Activated CD8-positive, alpha-beta memory T cell treated with anti-CD3 and anti-CD28 coated beads, Interleukin-2, amount 50 U/mL, for 4 hours (primary cell): ENCODE data around the gene ARMH3.

Source experiments
- DNase-seq: peaks from one replicate; pipeline ENCODE4 v3.0.0-alpha.2; 2020

The ARMH3 gene

GRCh38 chr10:101935431-101935830 is 120.5 kb downstream of the ARMH3 start:
- DNase-seq = no peak

DNA sequence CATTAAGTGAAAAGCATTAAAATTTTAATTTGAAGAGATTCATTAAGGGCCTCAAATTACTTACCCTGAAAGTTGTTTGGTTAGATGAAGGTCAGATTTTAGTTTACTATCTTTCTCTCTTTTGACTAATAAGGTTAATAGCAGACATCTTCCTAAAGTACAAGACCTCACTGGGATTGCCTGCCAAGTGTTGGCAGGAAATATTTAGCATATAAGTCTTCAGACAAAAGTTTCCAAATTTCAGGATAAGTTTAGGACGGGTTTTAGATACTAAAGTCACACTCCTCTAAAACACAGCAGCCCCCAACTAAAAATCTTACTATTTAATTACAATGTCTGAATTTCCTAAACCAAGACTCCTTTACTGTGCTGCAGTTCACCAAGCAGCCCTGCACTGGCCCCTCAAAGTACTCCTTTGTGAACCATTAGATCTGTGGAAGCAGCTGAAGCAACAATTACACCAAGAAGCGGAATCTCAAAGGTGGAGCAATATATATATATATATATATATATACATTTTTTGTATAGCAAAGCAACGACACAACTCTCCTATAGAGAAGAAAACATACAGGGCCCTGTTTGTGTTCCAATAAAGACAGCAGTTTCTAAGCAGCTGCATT is 121.2 kb downstream of the ARMH3 start:
- DNase-seq = no peak

GRCh38 chr10:101933976-101934375 is 122.0 kb downstream of the ARMH3 start:
- no peak for DNase-seq

DNA sequence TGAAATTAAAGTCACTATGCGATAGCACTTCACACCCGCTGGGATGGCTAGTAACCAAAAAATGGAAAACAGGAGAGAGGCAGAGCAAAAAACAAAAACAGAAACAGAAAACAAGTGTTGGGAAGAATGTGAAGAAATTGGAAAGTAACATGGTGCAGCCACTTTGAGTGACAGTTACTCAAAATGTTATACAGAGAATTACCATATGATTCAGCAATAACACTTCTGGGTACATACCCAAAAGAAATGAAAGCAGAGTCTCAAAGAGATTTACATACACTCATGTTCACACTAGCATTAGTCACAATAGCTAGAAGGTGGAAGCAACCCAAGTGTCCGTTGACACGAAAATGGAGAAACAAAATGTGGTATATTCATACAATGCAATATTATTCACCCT is 123.8 kb downstream of the ARMH3 start:
- no peak for DNase-seq

GRCh38 chr10:101925027-101925426 is 130.9 kb downstream of the ARMH3 start:
- DNase-seq = no peak

- no peak for DNase-seq
Measured at GRCh38 chr10:101923256-101923655, 132.7 kb downstream of the ARMH3 start.

DNA sequence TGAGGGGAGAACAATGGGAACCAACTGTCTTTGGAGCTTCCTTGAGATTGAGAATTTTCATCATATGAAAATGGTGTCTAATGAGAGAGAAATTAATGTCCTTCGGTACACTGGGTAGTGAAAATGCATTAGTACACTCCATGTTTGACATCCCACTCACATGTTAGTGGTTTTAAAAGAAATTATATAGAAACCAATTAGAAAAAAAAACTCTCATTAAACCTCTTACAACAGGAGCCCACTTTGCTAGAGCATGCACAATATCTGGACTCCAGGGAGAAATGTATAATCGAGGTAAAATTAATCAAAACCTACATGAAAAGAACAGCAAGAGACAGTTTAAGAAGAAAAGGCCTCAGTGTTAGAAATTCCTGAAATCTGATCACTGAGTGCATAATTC is 133.1 kb downstream of the ARMH3 start:
- DNase-seq = no peak

- no peak for DNase-seq
Measured at GRCh38 chr10:101920546-101920945, 135.4 kb downstream of the ARMH3 start.

- DNase-seq = no peak
Measured at GRCh38 chr10:101919026-101919770, 136.8 kb downstream of the ARMH3 start.

GRCh38 chr10:101912561-101913179 is 143.3 kb downstream of the ARMH3 start:
- DNase-seq = no peak

DNA sequence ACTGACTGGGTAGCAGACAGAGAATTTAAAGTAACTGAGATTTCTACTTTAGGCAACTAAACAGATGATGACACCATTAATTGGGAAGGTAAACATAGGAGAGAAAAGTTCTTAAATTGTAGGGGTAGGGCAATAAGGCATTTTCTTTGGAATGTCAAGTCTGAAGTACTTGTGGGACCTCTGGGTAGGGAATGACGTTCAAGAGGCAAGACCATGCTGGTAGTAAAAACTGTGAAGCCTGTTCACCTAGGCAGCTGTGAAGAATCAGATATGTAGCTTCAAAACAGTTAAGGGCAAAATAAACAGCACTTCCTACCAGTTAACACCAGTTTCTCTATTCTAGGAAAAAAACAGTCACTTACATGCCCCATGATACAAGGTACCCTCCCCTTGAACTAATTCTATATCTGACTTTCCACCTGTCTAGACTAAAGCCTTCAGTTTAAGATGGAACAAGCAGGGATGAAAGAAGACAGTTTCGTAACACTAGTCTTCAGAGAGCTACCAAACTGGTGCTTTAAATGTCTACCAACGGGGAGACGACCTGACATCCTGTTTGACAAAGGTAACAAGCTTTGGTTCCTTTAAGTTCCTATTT is 149.3 kb downstream of the ARMH3 start:
- no peak for DNase-seq

DNA sequence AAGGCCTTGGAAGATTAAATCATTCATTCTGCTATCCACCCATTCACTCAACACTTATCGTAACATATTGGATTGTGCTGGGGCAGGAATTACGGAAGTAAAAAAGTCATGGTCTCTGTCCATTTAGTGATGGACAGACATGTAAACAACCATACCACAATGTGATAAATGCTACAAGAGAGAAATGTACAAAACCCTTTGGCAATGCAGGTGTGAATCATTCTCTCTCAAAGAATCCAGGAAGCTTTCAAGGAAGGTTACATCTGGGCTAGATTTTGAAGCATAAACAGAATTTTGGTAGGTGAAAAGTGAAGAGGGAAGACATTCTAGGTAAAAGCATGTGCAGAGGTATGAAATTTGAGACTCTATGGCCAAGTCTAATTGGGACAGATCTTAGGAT is 150.7 kb downstream of the ARMH3 start:
- no peak for DNase-seq

DNA sequence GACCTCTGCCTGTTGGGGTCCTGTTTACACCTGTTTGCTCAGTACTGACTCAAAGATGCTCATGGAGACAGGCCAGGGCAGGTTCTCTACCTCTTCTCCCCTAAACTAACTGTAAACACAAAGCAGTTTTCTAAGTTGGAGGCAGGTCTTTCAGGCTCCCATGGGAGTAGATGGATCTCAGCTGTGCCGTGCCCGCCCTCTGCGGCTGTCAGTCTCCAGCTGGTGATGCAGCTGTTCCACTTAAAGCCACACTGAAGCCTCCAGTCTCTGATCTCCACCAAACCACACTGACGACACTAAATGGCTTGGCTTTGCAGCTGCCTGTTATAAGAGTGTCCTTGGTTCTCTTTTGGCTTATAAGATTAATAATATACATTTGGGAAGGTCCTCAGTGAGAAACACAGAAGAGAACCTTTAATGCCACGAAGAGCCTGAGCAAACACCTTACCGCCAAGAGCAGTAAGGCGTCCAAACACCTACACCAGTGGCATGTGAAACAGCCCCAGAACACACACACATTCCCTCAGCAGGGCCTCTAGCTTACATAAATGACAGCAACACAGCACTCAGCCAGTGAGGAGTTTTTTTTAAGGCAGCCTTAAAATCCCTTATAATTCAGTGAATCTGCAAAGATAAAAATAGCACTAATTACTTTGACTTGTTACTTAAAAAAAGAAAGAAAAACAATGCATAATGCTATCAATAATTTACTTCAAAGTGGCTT is 152.0 kb downstream of the ARMH3 start:
- DNase-seq = no peak

- no peak for DNase-seq
Measured at GRCh38 chr10:101902820-101903145, 153.2 kb downstream of the ARMH3 start.

DNA sequence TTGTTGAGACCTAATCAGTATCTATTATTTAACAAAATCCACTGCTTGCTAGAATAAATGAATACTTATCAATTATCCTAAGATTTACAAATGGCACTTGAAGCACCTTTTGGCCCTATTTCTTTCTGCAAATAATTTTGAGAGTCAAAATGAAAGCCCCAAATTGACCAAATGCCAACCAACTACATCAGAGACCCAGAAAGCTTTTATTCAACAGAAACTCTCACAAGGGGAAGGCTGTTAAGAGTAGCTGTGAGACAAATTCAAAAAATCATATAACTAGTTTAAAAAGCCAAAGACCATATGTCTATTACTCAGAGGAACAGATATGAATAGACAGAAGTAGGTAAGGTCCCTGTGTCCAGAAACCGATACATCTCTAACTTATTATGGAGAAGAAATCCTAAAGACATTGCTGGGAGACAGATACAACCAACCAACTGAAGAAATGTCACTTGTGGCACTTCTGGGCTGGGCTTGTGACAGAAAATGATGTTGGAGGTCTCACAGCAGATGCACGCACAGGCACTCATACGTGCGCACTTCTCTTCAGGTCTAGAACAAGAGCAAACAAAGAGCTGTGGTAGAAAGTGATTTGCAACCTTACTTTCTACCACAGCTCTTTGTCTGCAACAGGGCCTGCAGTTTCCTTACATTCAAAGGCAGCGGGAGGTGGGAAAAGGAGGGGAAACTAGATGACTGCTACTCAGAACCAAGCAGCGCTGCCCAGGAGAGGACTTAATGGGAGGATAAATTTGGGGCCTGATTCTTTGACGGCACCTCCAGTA is 153.7 kb downstream of the ARMH3 start:
- DNase-seq = no peak

GRCh38 chr10:101901340-101901739 is 154.6 kb downstream of the ARMH3 start:
- DNase-seq = no peak

DNA sequence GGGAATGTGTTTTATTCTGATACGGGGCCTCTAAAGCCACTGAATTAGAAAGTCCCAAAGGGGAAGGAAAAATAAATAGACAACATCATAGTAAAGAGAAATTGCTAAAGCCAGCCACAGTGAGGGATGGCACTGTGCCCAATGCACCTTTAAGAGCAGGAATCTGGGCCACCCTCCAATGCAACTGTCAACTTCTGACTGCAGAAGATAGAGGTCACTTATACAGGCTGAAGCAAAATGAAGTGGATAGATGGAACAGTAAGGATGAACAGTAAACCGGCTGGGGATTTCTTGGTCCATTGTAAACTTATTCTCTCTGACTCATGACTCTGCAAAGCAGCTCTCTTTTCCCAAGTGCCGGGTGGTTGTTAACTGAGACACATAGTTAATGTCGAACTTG is 158.3 kb downstream of the ARMH3 start:
- DNase-seq = no peak

GRCh38 chr10:101896225-101896877 is 159.6 kb downstream of the ARMH3 start:
- DNase-seq = no peak

GRCh38 chr10:101895781-101896180 is 160.2 kb downstream of the ARMH3 start:
- no peak for DNase-seq

GRCh38 chr10:101894742-101895141 is 161.2 kb downstream of the ARMH3 start:
- no peak for DNase-seq

- DNase-seq = no peak
Measured at GRCh38 chr10:101894266-101894665, 161.7 kb downstream of the ARMH3 start.

GRCh38 chr10:101893510-101894120 is 162.4 kb downstream of the ARMH3 start:
- no peak for DNase-seq
